ENCODE results near the gene SPPL2A.
A peak's percentile ranks its signal among the peaks of the same experiment; 100 is the strongest.

SPPL2A gene

GRCh38 chr15:50686469-50687301, 78.8 kb downstream of the SPPL2A start, which contains the start of gene TRPM7:
TRPM7 (minus strand) TSS chr15:50686797; CDS start chr15:50686533, 264 bp downstream.
- DNase-seq (ENCODE audit: low spot score) = peak; percentile 72
- FAIRE-seq = no peak

GRCh38 chr15:50685976-50686468, 79.5 kb downstream of the SPPL2A start:
- no peak for FAIRE-seq
- DNase-seq (ENCODE audit: low spot score) = peak; percentile 16

DNA sequence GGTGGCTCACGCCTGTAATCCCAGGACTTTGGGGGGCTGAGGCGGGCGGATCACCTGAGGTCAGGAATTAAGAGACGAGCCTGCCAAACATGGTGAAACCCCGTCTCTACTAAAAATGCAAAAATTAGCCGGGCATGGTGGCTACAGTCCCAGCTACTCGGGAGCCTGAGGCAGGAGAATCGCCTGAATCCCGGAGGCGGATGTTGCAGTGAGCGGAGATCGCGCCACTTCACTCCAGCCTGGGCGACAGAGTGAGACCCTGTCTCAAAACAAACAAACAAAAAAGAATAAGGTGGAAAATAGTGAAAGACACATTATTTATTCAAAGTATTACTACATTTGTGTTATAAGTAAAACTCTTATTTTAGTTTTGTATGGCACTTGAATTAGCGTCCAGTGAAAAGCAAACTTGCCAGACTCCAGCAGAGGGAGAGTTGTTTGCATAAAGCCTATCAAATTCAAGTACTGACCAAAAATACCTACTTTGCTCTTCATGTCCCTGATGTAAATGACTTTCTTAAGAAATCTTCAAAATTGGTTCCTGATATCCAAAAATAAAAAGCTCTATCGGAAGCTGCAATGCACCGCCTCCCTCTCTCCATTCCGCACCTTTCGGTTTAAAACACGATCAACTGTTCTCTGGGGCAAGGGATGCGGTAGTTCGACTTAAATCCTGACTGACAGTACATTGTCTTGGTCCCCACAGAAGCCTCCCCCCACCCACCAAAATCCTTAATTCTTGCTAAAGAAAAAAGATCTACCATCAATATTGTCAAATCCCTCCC, 80.1 kb downstream of the SPPL2A start:
- FAIRE-seq (no peak), DNase-seq (ENCODE audit: low spot score) (no peak)

GRCh38 chr15:50681467-50681866, 84.0 kb downstream of the SPPL2A start:
- no peak for FAIRE-seq

DNA sequence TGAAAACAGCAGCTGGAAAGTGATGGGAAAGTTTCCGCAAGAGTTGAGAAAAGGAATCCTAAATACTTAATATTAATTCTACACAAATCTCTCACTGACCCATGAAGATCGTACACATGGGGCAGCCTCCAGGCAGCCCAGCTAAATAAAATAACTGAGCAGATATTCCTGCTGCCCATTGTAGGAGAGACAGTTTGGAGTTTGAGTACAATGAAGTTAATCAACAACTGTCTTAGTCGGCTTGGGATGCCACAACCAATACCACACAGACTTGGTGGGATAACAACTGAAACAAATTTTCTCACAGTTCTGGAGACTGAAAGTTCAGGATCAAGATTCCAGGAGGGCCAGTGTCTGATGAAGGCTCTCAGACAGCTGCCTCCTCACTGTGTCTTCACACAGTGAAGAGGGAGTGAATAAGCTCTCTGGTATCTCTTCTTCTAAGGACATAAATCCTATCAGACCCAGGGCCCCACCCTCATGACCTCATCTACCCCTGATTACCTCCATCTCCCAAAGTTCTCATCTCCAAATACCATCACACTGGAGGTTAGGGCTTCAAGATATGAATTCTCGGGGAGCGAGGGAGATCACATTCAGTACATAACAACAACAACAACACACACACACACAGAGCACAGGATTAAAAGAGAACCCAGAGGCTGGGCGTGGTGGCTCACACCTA, 88.6 kb downstream of the SPPL2A start:
- DNase-seq (ENCODE audit: low spot score) = peak; percentile 80
- peak; percentile 86 for FAIRE-seq

More at GRCh38 chr15:50681467-50681866, 84.0 kb downstream of the SPPL2A start:
- no peak for DNase-seq (ENCODE audit: low spot score)

DNA sequence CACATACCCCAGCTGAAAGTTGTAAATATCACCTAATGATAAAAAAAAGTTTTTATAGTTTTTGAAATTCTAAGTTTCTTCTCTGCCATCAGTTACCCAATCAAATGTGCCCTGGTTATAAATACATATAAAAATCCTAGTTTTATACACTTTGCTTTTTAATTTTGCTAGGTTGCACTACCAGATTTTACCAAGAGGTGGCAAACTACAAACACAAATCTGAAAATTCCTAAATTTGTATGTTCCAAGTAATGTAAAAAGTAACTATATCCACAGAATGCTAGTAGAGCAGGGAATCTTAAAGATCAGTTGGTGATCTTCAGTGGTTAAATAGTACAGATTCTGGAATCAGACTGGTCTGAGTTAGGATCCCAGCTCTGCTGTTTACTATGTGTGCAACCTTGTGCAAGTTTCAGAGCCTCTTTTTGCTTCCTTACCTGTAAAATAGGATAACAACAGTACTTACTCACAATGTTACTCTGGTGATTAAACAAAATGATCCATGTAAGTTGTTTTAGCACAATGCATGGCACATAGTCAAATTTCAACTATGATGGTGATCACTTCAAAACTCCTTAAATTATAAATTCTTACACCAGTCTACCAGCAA, 89.9 kb downstream of the SPPL2A start:
- FAIRE-seq (peak; percentile 62), DNase-seq (ENCODE audit: low spot score) (peak; percentile 14)

- FAIRE-seq = no peak
- no peak for DNase-seq (ENCODE audit: low spot score)
These were observed 95.4 kb downstream of the SPPL2A start for GRCh38 chr15:50670115-50670514.

DNA sequence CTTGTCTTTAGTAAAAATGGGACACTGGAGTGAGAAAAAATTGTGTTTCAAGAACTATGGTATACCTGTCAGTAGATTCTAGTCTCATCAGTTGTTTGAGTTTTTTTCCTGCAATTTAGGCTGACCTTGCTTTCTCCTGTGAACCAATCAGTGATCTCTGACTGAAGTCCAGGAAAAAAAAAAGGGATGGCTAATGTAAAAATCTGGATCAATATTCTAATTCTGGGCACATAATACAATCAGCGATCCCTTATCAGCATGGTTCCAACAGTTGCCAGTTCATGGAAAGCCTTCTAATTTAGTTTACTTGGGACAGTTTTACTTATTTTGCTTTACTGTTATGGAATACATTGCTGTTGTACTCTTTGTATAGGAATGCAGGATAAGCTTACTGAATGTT, 95.9 kb downstream of the SPPL2A start:
- DNase-seq (ENCODE audit: low spot score) (no peak), FAIRE-seq (no peak)

GRCh38 chr15:50665938-50666337, 99.6 kb downstream of the SPPL2A start:
- FAIRE-seq (no peak), DNase-seq (ENCODE audit: low spot score) (no peak)

- FAIRE-seq (no peak), DNase-seq (ENCODE audit: low spot score) (no peak)
These were observed 110.0 kb downstream of the SPPL2A start for GRCh38 chr15:50655555-50655954.

DNA sequence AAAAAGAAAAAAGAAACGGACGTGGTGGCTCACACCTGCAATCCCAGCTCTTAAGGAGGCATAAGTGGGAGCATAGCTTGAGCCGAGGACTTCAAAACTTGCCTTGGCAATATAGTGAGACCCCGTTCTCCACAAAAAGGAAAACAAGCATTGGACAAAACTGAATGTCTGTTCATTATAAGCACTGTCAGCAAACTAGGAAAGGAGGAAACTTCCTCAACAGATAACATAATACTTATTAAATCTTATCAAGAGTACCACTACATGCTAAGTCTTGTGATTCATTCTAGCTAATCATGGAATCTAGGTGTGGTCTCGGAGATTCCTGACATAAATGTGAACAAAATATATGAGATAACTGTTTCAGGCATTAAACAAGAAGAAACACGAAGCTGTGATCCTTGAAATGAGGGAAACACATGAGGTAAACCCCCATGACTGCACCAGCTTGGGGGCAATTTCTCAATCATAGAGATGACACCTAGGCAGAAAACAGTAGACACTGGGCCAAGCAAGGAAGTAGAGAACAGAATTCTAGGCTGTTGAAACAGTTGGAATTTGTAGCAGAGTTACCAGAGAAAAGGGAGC, 112.3 kb downstream of the SPPL2A start:
- FAIRE-seq (no peak), DNase-seq (ENCODE audit: low spot score) (no peak)

GRCh38 chr15:50652671-50653070, 112.8 kb downstream of the SPPL2A start:
- DNase-seq (ENCODE audit: low spot score) (no peak), FAIRE-seq (no peak)
